HG03520 (cell line): ENCODE results near the gene ANKMY1.

Experiments used
- ATAC-seq: cut with Tn5 transposase; IDR thresholded peaks from one replicate; pipeline ENCODE4 v1.9.1; 2021; ENCODE audit warnings: mild to moderate bottlenecking, moderate library complexity; ENCODE audit not compliant: unreplicated experiment

The ANKMY1 gene

GRCh38 chr2:240462707-240463273 is 95.0 kb downstream of the ANKMY1 start:
- ATAC-seq, result no peak

- ATAC-seq, result no peak
Observed at GRCh38 chr2:240462073-240462706, 95.6 kb downstream of the ANKMY1 start.

DNA sequence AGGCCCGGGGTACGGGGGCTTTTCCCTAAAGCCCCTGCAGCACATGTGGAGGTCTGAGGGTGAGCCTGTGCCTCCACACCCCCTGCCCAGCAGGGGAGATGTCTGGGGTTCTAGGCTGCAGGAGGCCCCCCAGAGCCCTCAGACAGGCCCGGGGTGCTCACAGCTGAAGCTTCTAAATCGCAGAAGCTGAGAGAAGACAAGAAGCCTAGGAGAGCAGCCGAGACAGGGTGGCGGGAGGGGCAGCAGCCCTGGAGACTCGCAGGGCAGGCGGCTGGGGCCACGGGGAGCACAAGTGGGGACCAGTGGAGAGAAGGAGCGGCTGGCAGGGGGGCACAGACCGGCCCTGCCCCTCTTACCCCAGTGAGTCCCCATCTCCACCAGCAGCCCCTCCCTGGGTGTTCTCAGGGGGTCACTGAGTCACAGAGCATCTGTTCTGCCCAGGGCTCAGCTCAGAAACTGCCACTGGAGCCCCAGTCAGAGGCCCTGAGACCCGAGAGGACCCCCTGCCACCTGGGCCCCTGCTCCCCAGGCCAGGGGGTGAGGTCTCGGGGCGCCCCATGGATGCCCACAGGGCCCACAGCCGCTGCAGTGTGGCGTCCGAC is 96.2 kb downstream of the ANKMY1 start:
- no peak for ATAC-seq

DNA sequence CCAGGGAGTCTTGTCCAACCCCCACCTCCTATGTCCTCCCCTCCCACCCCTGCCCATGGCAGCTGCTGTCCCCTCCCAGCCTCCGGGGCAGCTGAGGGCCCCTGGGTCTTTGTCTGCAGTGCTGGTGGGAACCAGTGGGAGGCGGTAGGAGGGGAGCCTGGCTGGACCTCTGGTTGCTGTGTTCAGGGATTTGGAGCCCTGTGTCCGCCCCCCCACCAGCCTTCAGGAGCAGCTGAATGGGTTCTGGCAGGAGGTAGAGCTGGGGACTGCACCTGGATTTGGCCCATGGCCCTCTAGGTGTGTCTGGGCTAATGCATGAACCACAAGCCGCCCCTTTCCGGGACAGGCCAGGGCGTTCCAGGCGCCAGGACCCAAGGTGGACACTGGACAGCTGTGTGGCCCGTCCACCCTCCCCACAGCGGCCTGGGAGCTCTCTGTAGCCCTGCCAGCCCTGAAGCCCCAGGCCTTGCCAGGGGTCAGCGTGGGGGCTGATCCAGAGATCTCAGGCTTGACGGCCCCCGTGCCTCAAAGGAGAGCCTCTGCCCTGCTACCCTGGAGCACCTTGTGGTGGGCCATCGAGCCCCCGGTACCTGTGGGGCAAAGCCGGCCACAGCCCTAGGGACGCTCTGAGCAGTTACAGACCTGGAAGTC is 96.9 kb downstream of the ANKMY1 start:
- ATAC-seq, result no peak

DNA sequence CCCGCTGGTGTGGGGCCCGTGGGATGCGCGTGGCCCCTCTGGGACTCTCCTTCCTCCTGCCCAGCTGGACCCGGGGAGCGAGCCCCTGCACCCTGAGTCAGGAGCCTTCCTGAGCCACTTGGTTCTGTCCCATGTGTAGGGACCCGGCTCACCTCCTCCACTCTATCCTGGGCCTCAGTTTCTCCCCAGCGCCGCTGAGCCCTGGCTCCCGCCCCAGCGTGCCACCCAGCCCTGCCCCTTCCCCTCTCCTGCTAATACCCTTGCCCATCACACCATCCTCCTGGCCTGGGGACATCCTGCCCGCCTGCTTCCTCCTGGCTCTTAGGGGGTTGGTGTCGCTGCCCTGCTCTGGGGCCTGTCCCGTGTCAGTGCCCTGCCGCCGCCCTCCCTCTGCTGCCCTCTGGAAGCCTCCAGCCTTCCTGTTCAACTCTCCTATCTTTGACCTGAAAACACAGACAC is 97.5 kb downstream of the ANKMY1 start:
- ATAC-seq, result no peak

- ATAC-seq, result no peak
Observed at GRCh38 chr2:240459401-240460252, 98.2 kb downstream of the ANKMY1 start.

GRCh38 chr2:240458900-240459391 is 98.8 kb downstream of the ANKMY1 start:
- ATAC-seq, result no peak

- ATAC-seq, result no peak
Observed at GRCh38 chr2:240458044-240458899, 99.5 kb downstream of the ANKMY1 start.

GRCh38 chr2:240457223-240458043 is 100.4 kb downstream of the ANKMY1 start:
- ATAC-seq, result no peak

DNA sequence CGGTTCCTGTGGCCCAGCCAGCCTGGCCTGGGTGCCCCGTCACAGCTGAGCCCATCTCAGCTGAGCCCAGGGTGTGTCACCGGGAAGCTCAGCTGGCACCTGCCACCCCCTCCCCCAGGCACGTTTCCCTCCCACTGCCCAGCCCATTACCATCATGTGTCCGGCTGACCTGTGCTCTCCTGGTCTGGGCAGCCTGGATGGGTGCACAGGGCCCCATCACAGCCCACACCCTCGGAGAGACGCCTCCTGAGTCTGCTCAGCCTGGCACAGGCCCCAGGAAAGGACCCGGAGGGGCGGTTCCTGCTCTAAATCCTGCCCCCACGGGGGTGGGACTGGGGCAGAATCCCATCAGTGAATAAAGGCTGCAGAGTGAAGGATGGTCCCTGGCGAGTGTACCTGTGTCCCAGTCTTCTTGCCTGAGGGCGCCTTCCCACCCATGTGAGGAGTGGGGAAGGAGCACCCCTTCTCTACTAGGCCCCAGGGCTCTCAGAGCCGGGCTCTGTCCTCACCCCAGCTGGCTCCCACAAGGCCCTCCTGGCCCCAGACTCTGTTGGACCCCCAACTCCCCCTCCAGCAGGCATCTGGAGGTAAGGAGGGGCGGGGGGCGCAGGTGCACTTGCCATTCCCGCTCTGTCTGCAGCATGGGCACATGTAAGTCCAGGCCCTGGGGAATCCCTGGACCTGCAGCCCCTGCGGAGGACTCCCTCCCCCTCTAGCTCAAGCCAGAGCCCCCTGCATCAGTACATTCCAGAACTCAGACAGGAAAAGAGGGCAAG is 101.2 kb downstream of the ANKMY1 start:
- no peak for ATAC-seq

- ATAC-seq, result no peak
Observed at GRCh38 chr2:240455647-240456446, 101.9 kb downstream of the ANKMY1 start.

GRCh38 chr2:240455272-240455646 is 102.5 kb downstream of the ANKMY1 start:
- ATAC-seq, result no peak

GRCh38 chr2:240454106-240454901 is 103.5 kb downstream of the ANKMY1 start:
- no peak for ATAC-seq

GRCh38 chr2:240453461-240454105 is 104.2 kb downstream of the ANKMY1 start:
- no peak for ATAC-seq

- no peak for ATAC-seq
Observed at GRCh38 chr2:240452462-240453256, 105.1 kb downstream of the ANKMY1 start.
